Stomach smooth muscle (tissue), 2 donors: Measurements from ENCODE around the gene RAD54L.
"Not testable (repeated sequence)": the region's sequence is repeated elsewhere in the genome, so short reads cannot be mapped to it uniquely, and the experiment has no call there.

Source experiments
- H3K27ac ChIP-seq: one replicate; pipeline ENCODE4 v1.7.0; 2013; ENCODE audit warnings: mild to moderate bottlenecking, low read length, inconsistent platforms
- H3K27me3 ChIP-seq, 2 donors: one replicate each; pipeline ENCODE4 v1.7.0; 2013; ENCODE audit warnings: low read length in 2 of 2; ENCODE audit not compliant: insufficient read depth in 2 of 2, control insufficient read depth in 1 of 2
- H3K36me3 ChIP-seq, 2 donors: one replicate each; pipeline ENCODE4 v1.7.0; 2013; ENCODE audit warnings: low read length in 2 of 2; ENCODE audit not compliant: control insufficient read depth in 2 of 2, insufficient read depth in 2 of 2
- H3K4me1 ChIP-seq: one replicate; pipeline ENCODE4 v1.7.0; 2013; ENCODE audit warnings: low read length; ENCODE audit not compliant: control insufficient read depth, insufficient read depth
- H3K4me3 ChIP-seq, 2 donors: one replicate each; pipeline ENCODE4 v1.7.0; 2013; ENCODE audit warnings: low read length in 2 of 2
- H3K9ac ChIP-seq, 2 donors: one replicate each; pipeline ENCODE4 v1.7.0; 2013; ENCODE audit warnings: low read length in 2 of 2, mild to moderate bottlenecking in 1 of 2
- H3K9me3 ChIP-seq, 2 donors: one replicate each; pipeline ENCODE4 v1.7.0; 2013; ENCODE audit warnings: low read length in 2 of 2; ENCODE audit not compliant: control insufficient read depth in 2 of 2
- donor health status: healthy.
- donor health status: Pancreatic carcinoma.

Gene RAD54L

GRCh38 chr1:46303038-46303871 is 55.7 kb downstream of the RAD54L start, which contains the start of the genes LRRC41 and UQCRH:
TSS of gene LRRC41 (minus strand) at chr1:46303616. CDS start at chr1:46303322, 294 bp downstream.
TSS of gene UQCRH (plus strand) at chr1:46303698. CDS start at chr1:46303767, 69 bp downstream.
- H3K4me3 ChIP-seq, result peak within 1 kb of the TSS; percentile 91 to 96
- peaks cover 0 to 4% of the 10 kb centered on the region in 2 donors for H3K36me3 ChIP-seq
- H3K27ac ChIP-seq, result peak within 1 kb of the TSS; percentile 98
- no peaks in the 10 kb centered on the region for H3K9me3 ChIP-seq
- peak within 1 kb of the TSS; percentile 98 for H3K9ac ChIP-seq
- peaks cover 35% of the 10 kb centered on the region for H3K4me1 ChIP-seq
- no peaks in the 10 kb centered on the region for H3K27me3 ChIP-seq

GRCh38 chr1:46303872-46304326 is 56.3 kb downstream of the RAD54L start:
- peaks cover 35% of the 10 kb centered on the region for H3K4me1 ChIP-seq
- peak overlapping the region; percentile 90 to 96 for H3K4me3 ChIP-seq
- H3K27ac ChIP-seq, result peak overlapping the region; percentile 98
- peaks cover 0 to 6% of the 10 kb centered on the region in 2 donors for H3K36me3 ChIP-seq
- H3K9ac ChIP-seq, result peak overlapping the region; percentile 98
- no peaks in the 10 kb centered on the region for H3K27me3 ChIP-seq
- no peaks in the 10 kb centered on the region for H3K9me3 ChIP-seq

- Histone ChIP-seq H3K36me3 (peaks cover 11 to 15% of the 10 kb centered on the region in 2 donors), H3K9me3 (no peaks in the 10 kb centered on the region), H3K27me3 (no peaks in the 10 kb centered on the region), H3K9ac (no peak overlapping the region), H3K4me1 (peaks cover 22% of the 10 kb centered on the region), H3K4me3 (no peak overlapping the region), H3K27ac (no peak overlapping the region)
Measured at GRCh38 chr1:46306159-46306530, 58.6 kb downstream of the RAD54L start.

- peaks cover 21 to 27% of the 10 kb centered on the region in 2 donors for H3K36me3 ChIP-seq
- H3K27ac ChIP-seq, result no peak overlapping the region
- no peak overlapping the region for H3K4me3 ChIP-seq
Measured at GRCh38 chr1:46309401-46310159, 62.0 kb downstream of the RAD54L start.

GRCh38 chr1:46310321-46310720 is 62.8 kb downstream of the RAD54L start:
- no peak overlapping the region for H3K27ac ChIP-seq
- H3K4me1 ChIP-seq, result peaks cover 5% of the 10 kb centered on the region
- H3K36me3 ChIP-seq, result peaks cover 21 to 30% of the 10 kb centered on the region in 2 donors
- H3K9ac ChIP-seq, result no peak overlapping the region
- no peaks in the 10 kb centered on the region for H3K9me3 ChIP-seq
- no peaks in the 10 kb centered on the region for H3K27me3 ChIP-seq
- H3K4me3 ChIP-seq, result no peak overlapping the region

More at GRCh38 chr1:46309401-46310159, 62.0 kb downstream of the RAD54L start:
- Histone ChIP-seq H3K4me1 (peaks cover 9% of the 10 kb centered on the region), H3K27me3 (no peaks in the 10 kb centered on the region), H3K9ac (no peak overlapping the region), H3K9me3 (no peaks in the 10 kb centered on the region)

- no peak overlapping the region for H3K27ac ChIP-seq
- no peaks in the 10 kb centered on the region for H3K9me3 ChIP-seq
- H3K36me3 ChIP-seq, result peaks cover 19% of the 10 kb centered on the region in 2 donors
- H3K4me3 ChIP-seq, result no peak overlapping the region
- H3K27me3 ChIP-seq, result no peaks in the 10 kb centered on the region
- H3K9ac ChIP-seq, result no peak overlapping the region
- no peaks in the 10 kb centered on the region for H3K4me1 ChIP-seq
Measured at GRCh38 chr1:46315669-46316403, 68.3 kb downstream of the RAD54L start.

GRCh38 chr1:46317323-46317722 is 69.8 kb downstream of the RAD54L start:
- no peak overlapping the region for H3K27ac ChIP-seq
- no peaks in the 10 kb centered on the region for H3K9me3 ChIP-seq
- no peaks in the 10 kb centered on the region for H3K4me1 ChIP-seq
- no peak overlapping the region for H3K9ac ChIP-seq
- no peaks in the 10 kb centered on the region for H3K27me3 ChIP-seq
- no peak overlapping the region for H3K4me3 ChIP-seq
- H3K36me3 ChIP-seq, result peaks cover 15 to 19% of the 10 kb centered on the region in 2 donors

- H3K4me3 ChIP-seq, H3K27me3 ChIP-seq, H3K36me3 ChIP-seq, H3K9me3 ChIP-seq, H3K4me1 ChIP-seq, H3K27ac ChIP-seq, H3K9ac ChIP-seq: not testable (repeated sequence)
Measured at GRCh38 chr1:46319301-46319700, 71.7 kb downstream of the RAD54L start.

- not testable (repeated sequence) for H3K36me3 ChIP-seq, H3K9ac ChIP-seq, H3K27ac ChIP-seq, H3K4me3 ChIP-seq, H3K4me1 ChIP-seq, H3K9me3 ChIP-seq, H3K27me3 ChIP-seq
Measured at GRCh38 chr1:46319960-46320914, 72.7 kb downstream of the RAD54L start.
